Esophagus muscularis mucosa (tissue), 3 donors: Measurements from ENCODE around the gene ABCC3.

Experiments used
- POLR2A ChIP-seq: fragments of 450-650 bp; IDR thresholded peaks from one replicate; pipeline ENCODE4 v1.6.1; 2017; ENCODE audit warnings: antibody characterized with exemption, moderate library complexity, mild to moderate bottlenecking, low read depth
- POLR2AphosphoS5 ChIP-seq, 2 donors: sonication (generic); formaldehyde crosslinking; IDR thresholded peaks; one replicate each; pipeline ENCODE4 v1.6.1; 2017; ENCODE audit warnings: antibody characterized with exemption in 2 of 2
- TF ChIP-seq, protein P1 (sequence below), 3 experiments: fragments of 200-600 bp in 2 of 3; fragments of 450-650 bp in 1 of 3; sonication (generic) in 2 of 3; IDR thresholded peaks; one replicate each; pipeline ENCODE4 v1.5.1; 2017 to 2019; ENCODE audit warnings: antibody characterized with exemption in 3 of 3, mild to moderate bottlenecking in 2 of 3, moderate library complexity in 1 of 3

GRCh38 chr17:50675627-50676026 is 40.9 kb downstream of the ABCC3 start:
- TF ChIP-seq, protein P1, sequence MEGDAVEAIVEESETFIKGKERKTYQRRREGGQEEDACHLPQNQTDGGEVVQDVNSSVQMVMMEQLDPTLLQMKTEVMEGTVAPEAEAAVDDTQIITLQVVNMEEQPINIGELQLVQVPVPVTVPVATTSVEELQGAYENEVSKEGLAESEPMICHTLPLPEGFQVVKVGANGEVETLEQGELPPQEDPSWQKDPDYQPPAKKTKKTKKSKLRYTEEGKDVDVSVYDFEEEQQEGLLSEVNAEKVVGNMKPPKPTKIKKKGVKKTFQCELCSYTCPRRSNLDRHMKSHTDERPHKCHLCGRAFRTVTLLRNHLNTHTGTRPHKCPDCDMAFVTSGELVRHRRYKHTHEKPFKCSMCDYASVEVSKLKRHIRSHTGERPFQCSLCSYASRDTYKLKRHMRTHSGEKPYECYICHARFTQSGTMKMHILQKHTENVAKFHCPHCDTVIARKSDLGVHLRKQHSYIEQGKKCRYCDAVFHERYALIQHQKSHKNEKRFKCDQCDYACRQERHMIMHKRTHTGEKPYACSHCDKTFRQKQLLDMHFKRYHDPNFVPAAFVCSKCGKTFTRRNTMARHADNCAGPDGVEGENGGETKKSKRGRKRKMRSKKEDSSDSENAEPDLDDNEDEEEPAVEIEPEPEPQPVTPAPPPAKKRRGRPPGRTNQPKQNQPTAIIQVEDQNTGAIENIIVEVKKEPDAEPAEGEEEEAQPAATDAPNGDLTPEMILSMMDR (IDR thresholded peaks at IDR 0.05): no peak
- no peak for TF ChIP-seq POLR2A
- TF ChIP-seq POLR2AphosphoS5 (IDR thresholded peaks at IDR 0.05): no peak
